COLO668 (cell line): ENCODE results near the gene PGBD4.

Experiments
- DNase-seq: peaks from one replicate; lab custom pipeline; 2025; ENCODE audit not compliant: unreplicated experiment; lab: John Stamatoyannopoulos, UW

PGBD4 gene

GRCh38 chr15:34101366-34102174 lies at the start of gene PGBD4, which contains the start of gene EMC7:
Gene PGBD4 (plus strand): TSS chr15:34102083. CDS start chr15:34102532, 449 bp downstream.
Gene EMC7 (minus strand): TSS chr15:34101862. CDS start chr15:34101839, 23 bp downstream.
- DNase-seq, result peak; percentile 98

- no peak for DNase-seq
Observed at GRCh38 chr15:34054081-34054707, 47.7 kb upstream of the PGBD4 start.

- DNase-seq, result no peak
Observed at GRCh38 chr15:34055868-34056595, 45.9 kb upstream of the PGBD4 start.

- no peak for DNase-seq
Observed at GRCh38 chr15:34056911-34057310, 45.0 kb upstream of the PGBD4 start.

- DNase-seq, result no peak
Observed at GRCh38 chr15:34059476-34059875, 42.4 kb upstream of the PGBD4 start.

- DNase-seq, result no peak
Observed at GRCh38 chr15:34059946-34060345, 41.9 kb upstream of the PGBD4 start.

GRCh38 chr15:34064438-34064837 lies 37.4 kb upstream of the PGBD4 start:
- DNase-seq, result no peak

- no peak for DNase-seq
Observed at GRCh38 chr15:34065261-34065660, 36.6 kb upstream of the PGBD4 start.

GRCh38 chr15:34065941-34066340 lies 35.9 kb upstream of the PGBD4 start:
- no peak for DNase-seq

- DNase-seq, result no peak
Observed at GRCh38 chr15:34070003-34070402, 31.9 kb upstream of the PGBD4 start.

GRCh38 chr15:34076785-34077184 lies 25.1 kb upstream of the PGBD4 start:
- no peak for DNase-seq

GRCh38 chr15:34078900-34079299 lies 23.0 kb upstream of the PGBD4 start:
- no peak for DNase-seq

- DNase-seq, result no peak
Observed at GRCh38 chr15:34079904-34080303, 22.0 kb upstream of the PGBD4 start.

GRCh38 chr15:34084086-34084485 lies 17.8 kb upstream of the PGBD4 start:
- no peak for DNase-seq

GRCh38 chr15:34085746-34086145 lies 16.1 kb upstream of the PGBD4 start:
- no peak for DNase-seq

GRCh38 chr15:34099914-34100313 lies 2.0 kb upstream of the PGBD4 start:
- DNase-seq, result no peak

- DNase-seq, result no peak
Observed at GRCh38 chr15:34102175-34102925, 467 bp downstream of the PGBD4 start.

GRCh38 chr15:34106423-34106822 lies 4.5 kb downstream of the PGBD4 start:
- DNase-seq, result no peak

- DNase-seq, result no peak
Observed at GRCh38 chr15:34107315-34107714, 5.4 kb downstream of the PGBD4 start.

GRCh38 chr15:34109797-34110663 lies 8.1 kb downstream of the PGBD4 start:
- DNase-seq, result no peak
